Spleen (tissue), 11 donors: ENCODE results near the gene PHKB. TPM values are rescaled to one million over a fixed set of nuclear protein-coding genes. Genes with fewer than 3 reads are reported as not detected.
"Not testable (repeated sequence)": the region's sequence is repeated elsewhere in the genome, so short reads cannot be mapped to it uniquely, and the experiment has no call there.

Source experiments
- DNase-seq: peaks from one replicate; pipeline ENCODE4 v3.0.0-alpha.2; 2020
- H3K27ac ChIP-seq, 8 donors: fragments of 200-600 bp; sonication (generic) in 7 of 8; 1 replicate in 4 of 8; 2 replicates in 4 of 8; pipeline versions ENCODE4 v1.5.0 to v1.8.0; 2016 to 2021; ENCODE audit warnings: inconsistent platforms in 4 of 8, mild to moderate bottlenecking in 4 of 8, moderate library complexity in 1 of 8
- H3K27me3 ChIP-seq, 7 donors: fragments of 200-600 bp; sonication (generic) in 6 of 7; replicated peaks in 1 of 7; 1 replicate in 4 of 7; 2 replicates in 3 of 7; pipeline versions ENCODE4 v1.5.0 to v1.8.0; 2016 to 2021; ENCODE audit warnings: inconsistent platforms in 3 of 7, mild to moderate bottlenecking in 1 of 7
- H3K36me3 ChIP-seq, 6 donors: fragments of 200-600 bp; sonication (generic) in 5 of 6; 1 replicate in 4 of 6; 2 replicates in 2 of 6; pipeline versions ENCODE4 v1.5.0 to v1.8.0; 2016 to 2021; ENCODE audit warnings: inconsistent platforms in 2 of 6
- H3K4me1 ChIP-seq, 6 donors: fragments of 200-600 bp; sonication (generic) in 5 of 6; 1 replicate in 3 of 6; 2 replicates in 3 of 6; pipeline versions ENCODE4 v1.5.0 to v1.8.0; 2016 to 2021; ENCODE audit warnings: inconsistent platforms in 3 of 6
- H3K4me3 ChIP-seq, 8 donors: fragments of 200-600 bp; sonication (generic) in 7 of 8; 1 replicate in 4 of 8; 2 replicates in 4 of 8; pipeline versions ENCODE4 v1.5.0 to v1.8.0; 2016 to 2021; ENCODE audit warnings: inconsistent platforms in 4 of 8, mild to moderate bottlenecking in 4 of 8, moderate library complexity in 2 of 8
- H3K9me3 ChIP-seq, 8 donors: fragments of 200-600 bp; sonication (generic) in 7 of 8; 1 replicate in 4 of 8; 2 replicates in 4 of 8; pipeline versions ENCODE4 v1.5.0 to v1.8.0; 2016 to 2021; ENCODE audit warnings: inconsistent platforms in 4 of 8
- CTCF ChIP-seq, 11 experiments: fragments of 200-600 bp in 7 of 11; fragments of 450-650 bp in 4 of 11; sonication (generic) in 4 of 11; IDR thresholded peaks in 8 of 11; conservative IDR thresholded peaks in 3 of 11; 1 replicate in 7 of 11; 2 replicates in 4 of 11; pipeline versions ENCODE4 v1.4.0 to v1.8.0; 2016 to 2021; ENCODE audit warnings: antibody characterized with exemption in 11 of 11, inconsistent platforms in 4 of 11, mild to moderate bottlenecking in 1 of 11
- POLR2A ChIP-seq, 3 donors: fragments of 450-650 bp; IDR thresholded peaks; one replicate each; pipeline ENCODE4 v1.5.1; 2017; ENCODE audit warnings: antibody characterized with exemption in 3 of 3, mild to moderate bottlenecking in 1 of 3
- POLR2AphosphoS5 ChIP-seq, 3 donors: sonication (generic); formaldehyde crosslinking; IDR thresholded peaks; one replicate each; pipeline ENCODE4 v1.5.1; 2017; ENCODE audit warnings: antibody characterized with exemption in 3 of 3
- WGBS, 5 donors: extraction: QIAGEN DNeasy Blood & Tissue Kit in 3 of 5; methylation state at CpG; one replicate each; pipeline versions ENCODE4 v1.1.5 to v1.1.7; 2013 to 2018; 5-methylcytosine and 5-hydroxymethylcytosine counted together
- intact Hi-C: fragments of 100-400 bp; cut with DNase I; formaldehyde crosslinking; loops from one replicate; pipeline ENCODE4 v1.15.0; 2023; ENCODE audit warnings: low total_unique reads
- polyA plus RNA-seq, 3 donors: library from polyadenylated mRNA; stranded (reverse); fragments of 200-250 nt; gene quantifications; one replicate each; pipeline ENCODE4 v1.2.1, GENCODE V29; 2013
- total RNA-seq, 7 donors: library from RNA; depleted of rRNA in 3 of 7; stranded (reverse); fragments of >200 nt in 3 of 7; fragmentation: NEBNext Ultra II Directional in 4 of 7; extraction: Animal tissue kit (Norgen Biotek cat#: 25700) in 4 of 7; gene quantifications; one replicate each; pipeline versions ENCODE4 v1.1.0 to v1.2.1, GENCODE V29; 2016 to 2021
- donor health status: healthy with polysubstance abuse.
- donor health status: DM: no; HTN: no; CAD: no; lungs with moderate emphysema.
- donor health status: DM: no; HTN: no; CAD: no.
- donor health status: Bipolar disorder and iron deficiency.
- donor health status: healthy.
- donor health status: DM: no; HTN: no; CAD: no.
- donor health status: DM: yes; HTN: yes; CAD: no.

PHKB gene
- total and polyA plus RNA-seq, 10 donors, result 19.7 to 168 (median 99.1) TPM

DNA sequence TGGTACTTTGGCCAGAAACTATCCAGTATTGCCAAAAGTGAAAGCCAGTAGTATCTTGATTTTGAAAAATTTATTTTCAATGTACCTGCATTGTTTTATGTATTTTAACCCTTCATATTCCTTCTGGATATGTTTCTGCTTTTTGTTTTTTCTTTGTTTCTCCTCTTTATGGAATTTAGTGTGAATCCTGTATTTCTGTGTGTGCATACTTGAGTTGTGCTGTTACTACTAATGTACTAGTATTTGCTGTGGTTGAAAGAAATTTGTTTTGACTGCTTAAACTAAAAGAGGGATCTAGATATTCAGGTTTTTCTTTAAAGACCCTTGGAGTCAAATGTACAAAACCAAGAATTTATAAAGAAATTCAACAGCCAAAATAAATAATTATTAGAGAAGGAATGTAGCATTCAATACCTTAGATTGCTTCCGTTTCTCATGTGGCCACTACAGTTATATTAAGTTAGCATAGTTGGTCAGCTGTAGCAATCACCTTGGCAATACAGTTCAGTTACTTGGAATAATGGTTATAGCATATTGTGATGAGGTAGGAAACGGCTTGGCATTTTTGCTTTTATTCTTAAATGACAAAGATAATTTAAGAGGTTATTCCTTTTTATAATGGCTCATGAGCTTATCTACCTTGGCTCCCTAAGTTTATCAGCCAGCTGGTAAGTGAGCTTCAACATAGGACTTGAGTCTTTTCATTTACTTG, 4.9 kb downstream of the PHKB start:
- no peak for TF ChIP-seq CTCF (IDR thresholded peaks at IDR 0.05 in 8 of 11, conservative IDR thresholded peaks at IDR 0.05 in 3 of 11)
- no peak for TF ChIP-seq POLR2A (IDR thresholded peaks at IDR 0.05)
- TF ChIP-seq POLR2AphosphoS5 (IDR thresholded peaks at IDR 0.05), result no peak
- Histone ChIP-seq H3K9me3 (no peaks in the 10 kb centered on the region), H3K36me3 (peaks cover 0 to 25% (median 0%) of the 10 kb centered on the region in 6 donors), H3K27me3 (no peaks in the 10 kb centered on the region), H3K27ac (no peak overlapping the region), H3K4me1 (peaks cover 20 to 71% (median 53%) of the 10 kb centered on the region in 6 donors), H3K4me3 (no peak overlapping the region)
- intact Hi-C loops, result loop anchor here (10.0 kb wide), 1 partner anchor 491 kb away; the partner anchor contains the start of gene DNAJA2
- no peak for DNase-seq
- WGBS, 5 donors, result 77 to 89% (median 85%) methylated on average over 2 of the region's 2 CpGs

DNA sequence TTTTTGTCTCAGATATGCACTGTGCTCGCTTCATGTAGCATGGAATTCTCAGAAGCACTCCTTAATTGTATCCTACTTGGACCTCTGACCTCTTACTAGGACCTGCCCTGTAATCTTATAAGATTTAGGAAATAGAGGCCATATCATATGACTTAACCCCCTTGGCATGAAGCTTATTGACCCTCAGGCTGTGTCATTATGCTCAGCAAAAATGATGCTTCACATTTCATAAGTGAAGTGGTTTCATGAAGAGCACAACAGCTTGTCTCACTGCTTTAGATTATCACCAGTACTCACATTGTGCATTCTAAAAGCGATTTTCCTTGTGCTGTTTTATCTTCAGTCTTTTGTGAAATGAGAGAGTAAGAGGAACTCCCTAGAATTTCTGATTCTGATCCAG, 6.4 kb downstream of the PHKB start:
- peaks cover 0 to 25% (median 0%) of the 10 kb centered on the region in 6 donors for H3K36me3 ChIP-seq
- TF ChIP-seq CTCF (IDR thresholded peaks at IDR 0.05 in 8 of 11, conservative IDR thresholded peaks at IDR 0.05 in 3 of 11) (no peak), POLR2AphosphoS5 (IDR thresholded peaks at IDR 0.05) (no peak), POLR2A (IDR thresholded peaks at IDR 0.05) (no peak)
- H3K4me3 ChIP-seq, result no peak overlapping the region
- intact Hi-C loops, result loop anchor here (10.0 kb wide), 1 partner anchor 493 kb away; the partner anchor contains the start of gene DNAJA2
- H3K27me3 ChIP-seq, result no peaks in the 10 kb centered on the region
- no peak overlapping the region for H3K27ac ChIP-seq
- DNase-seq, result no peak
- no peaks in the 10 kb centered on the region for H3K9me3 ChIP-seq
- 92 to 95% (median 94%) methylated on average over 2 of the region's 2 CpGs for WGBS, 5 donors
- H3K4me1 ChIP-seq, result peaks cover 15 to 63% (median 45%) of the 10 kb centered on the region in 6 donors

DNA sequence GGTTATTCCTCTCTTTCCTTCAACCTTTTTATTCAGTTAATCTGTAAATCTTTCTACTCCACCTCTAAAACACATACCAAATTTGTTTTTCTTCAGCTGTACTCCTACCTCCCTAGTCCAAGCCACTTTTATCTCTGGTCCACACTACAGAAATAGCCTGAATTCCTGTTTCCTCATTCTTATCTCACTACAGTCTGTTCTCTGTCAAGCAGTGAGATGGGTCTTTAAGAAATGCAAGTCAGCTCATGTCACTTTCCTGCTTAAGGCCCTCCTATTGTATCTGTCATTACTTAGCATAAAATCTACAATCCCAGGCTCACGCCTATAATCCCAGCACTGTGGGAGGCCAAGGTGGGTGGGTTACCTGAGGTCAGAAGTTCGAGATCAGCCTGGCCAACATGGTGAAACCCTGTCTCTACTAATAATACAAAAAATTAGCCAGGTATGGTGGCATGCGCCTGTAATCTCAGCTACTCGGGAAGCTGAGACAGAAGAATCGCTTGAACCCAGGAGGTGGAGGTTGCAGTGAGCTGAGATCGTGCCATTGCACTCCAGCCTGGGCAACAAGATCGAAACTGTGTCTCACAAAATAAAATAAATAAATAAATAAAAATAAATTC, 7.0 kb downstream of the PHKB start:
- Histone ChIP-seq H3K4me1 (peaks cover 13 to 61% (median 38%) of the 10 kb centered on the region in 6 donors), H3K36me3 (peaks cover 0 to 25% (median 0%) of the 10 kb centered on the region in 6 donors)
- not testable (repeated sequence) for H3K4me3 ChIP-seq, H3K27me3 ChIP-seq, DNase-seq, H3K9me3 ChIP-seq, H3K27ac ChIP-seq
- intact Hi-C loops, result loop anchor here (10.0 kb wide), 1 partner anchor 493 kb away; the partner anchor contains the start of gene DNAJA2
- WGBS, 5 donors, result 86 to 95% (median 93%) methylated on average over 7 of the region's 7 CpGs

DNA sequence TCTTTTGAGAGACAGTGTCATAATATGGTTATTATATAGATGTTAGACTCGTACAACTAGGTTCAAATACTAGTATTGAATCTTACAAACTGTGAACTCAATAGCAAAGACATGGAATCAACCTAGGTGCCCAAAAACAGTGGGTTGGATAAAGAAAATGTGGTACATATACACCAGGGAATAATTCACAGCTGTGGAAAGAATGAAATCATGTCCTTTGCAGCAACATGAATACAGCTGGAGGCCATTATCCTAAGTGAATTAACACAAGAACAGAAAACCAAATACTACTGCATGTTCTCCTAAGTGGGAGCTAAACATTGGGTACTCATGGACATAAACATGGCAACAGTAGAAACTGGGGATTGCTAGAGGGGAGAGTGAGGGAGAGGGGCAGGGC, 8.1 kb downstream of the PHKB start:
- no peak for DNase-seq
- TF ChIP-seq CTCF (IDR thresholded peaks at IDR 0.05 in 8 of 11, conservative IDR thresholded peaks at IDR 0.05 in 3 of 11), result no peak
- TF ChIP-seq POLR2A (IDR thresholded peaks at IDR 0.05), result no peak
- no peak for TF ChIP-seq POLR2AphosphoS5 (IDR thresholded peaks at IDR 0.05)
- H3K36me3 ChIP-seq, result peaks cover 0 to 23% (median 0%) of the 10 kb centered on the region in 6 donors
- 86 to 100% (median 98%) methylated on average over 1 of the region's 1 CpG for WGBS, 5 donors
- H3K27ac ChIP-seq, result no peak overlapping the region
- intact Hi-C loops, result loop anchor here (10.0 kb wide), 1 partner anchor 494 kb away; the partner anchor contains the start of gene DNAJA2
- no peaks in the 10 kb centered on the region for H3K27me3 ChIP-seq
- H3K9me3 ChIP-seq, result no peaks in the 10 kb centered on the region
- H3K4me1 ChIP-seq, result peaks cover 8 to 52% (median 28%) of the 10 kb centered on the region in 6 donors
- H3K4me3 ChIP-seq, result no peak overlapping the region
